ENCODE results near the gene HGS.
A peak's percentile ranks its signal among the peaks of the same experiment; 100 is the strongest.

Gene HGS

DNA sequence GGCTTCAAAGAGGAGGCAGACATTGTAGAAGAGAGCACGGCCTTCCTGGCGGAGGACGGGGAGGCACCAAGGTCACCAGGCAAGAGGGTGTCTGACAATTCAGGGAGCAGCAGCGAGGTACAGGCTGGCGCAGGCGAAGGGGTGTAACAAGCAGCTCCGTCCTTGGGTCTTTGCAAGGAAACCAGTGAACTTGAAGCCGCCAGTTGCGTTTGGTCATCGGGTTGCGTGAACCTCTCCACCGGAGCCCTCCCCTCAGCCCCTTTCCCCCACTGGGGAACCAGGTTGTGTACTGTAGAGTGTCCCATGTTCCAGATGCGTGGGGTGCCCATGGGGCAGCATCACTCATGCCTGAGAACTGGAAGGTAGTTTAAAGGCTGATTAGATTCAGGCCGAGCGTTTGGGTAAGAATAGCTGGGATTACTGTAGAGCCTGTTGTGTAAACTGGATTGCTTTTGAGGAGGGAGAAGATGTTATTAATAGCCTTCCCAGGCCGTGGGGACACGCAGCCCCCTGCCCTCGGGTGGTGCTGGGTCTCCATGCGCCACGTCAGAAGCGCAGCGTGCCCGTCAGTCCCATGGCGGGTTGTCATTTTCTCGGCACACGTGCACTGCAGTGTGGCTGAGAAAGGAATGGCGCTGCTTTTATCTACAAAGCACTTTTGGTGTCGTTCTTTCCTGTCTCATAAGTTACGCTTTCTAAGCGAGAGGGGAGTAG is 21.9 kb downstream of the HGS start:
- DNase-seq (ENCODE audit: low read depth in 2 of 2), result no peak

DNA sequence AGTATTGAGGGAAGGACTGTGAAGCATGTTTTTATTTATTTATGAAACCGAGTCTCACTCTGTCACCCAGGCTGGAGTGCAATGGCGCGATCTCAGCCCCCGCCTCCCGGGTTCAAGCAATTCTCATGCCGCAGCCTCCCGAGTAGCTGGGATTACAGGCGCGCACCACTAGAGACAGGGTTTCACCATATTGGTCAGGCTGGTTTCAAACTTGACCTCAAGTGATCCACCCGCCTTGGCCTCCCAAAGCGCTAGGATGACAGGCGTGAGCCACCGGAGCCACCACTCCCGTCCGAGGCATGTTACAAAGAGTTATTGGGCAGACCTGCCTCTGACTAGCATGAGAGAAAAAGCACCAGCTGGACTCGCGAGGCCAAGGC is 22.4 kb downstream of the HGS start:
- no peak for DNase-seq (ENCODE audit: low read depth in 2 of 2)

DNA sequence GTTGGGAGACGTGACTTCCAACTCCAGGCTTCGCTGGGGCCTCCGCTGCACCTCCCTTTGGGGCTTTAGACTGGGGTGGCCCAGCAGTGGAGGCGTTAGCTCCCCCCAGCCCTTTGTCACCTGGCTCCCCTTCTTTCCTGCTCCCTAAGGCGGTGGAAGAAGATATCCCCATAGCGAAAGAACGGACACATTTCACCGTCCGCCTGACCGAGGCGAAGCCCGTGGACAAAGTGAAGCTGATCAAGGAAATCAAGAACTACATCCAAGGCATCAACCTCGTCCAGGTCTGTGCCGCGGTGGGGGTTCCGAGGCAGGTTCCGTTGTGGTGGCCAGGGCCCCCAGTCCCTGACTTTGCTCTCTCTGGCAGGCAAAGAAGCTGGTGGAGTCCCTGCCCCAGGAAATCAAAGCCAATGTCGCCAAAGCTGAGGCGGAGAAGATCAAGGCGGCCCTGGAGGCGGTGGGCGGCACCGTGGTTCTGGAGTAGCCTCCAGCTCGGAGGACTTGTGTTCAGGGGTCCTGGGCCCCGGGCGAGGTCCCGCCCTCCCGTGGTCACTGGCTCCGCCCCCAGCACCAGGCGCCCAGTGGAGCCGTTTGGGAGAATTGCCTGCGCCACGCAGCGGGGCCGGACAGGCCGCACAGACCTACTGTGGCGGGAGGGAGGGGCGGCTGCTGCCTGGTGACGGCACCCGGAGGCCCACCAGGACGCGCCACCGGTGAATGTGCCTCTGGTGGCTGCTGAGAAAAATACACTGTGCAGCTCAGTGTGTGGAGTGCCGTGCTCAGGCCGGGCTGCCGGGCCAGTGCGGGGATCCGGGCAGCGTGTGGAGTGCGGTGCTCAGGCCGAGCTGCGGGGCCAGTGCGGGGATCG is 23.2 kb downstream of the HGS start:
- no peak for DNase-seq (ENCODE audit: low read depth in 2 of 2)

DNA sequence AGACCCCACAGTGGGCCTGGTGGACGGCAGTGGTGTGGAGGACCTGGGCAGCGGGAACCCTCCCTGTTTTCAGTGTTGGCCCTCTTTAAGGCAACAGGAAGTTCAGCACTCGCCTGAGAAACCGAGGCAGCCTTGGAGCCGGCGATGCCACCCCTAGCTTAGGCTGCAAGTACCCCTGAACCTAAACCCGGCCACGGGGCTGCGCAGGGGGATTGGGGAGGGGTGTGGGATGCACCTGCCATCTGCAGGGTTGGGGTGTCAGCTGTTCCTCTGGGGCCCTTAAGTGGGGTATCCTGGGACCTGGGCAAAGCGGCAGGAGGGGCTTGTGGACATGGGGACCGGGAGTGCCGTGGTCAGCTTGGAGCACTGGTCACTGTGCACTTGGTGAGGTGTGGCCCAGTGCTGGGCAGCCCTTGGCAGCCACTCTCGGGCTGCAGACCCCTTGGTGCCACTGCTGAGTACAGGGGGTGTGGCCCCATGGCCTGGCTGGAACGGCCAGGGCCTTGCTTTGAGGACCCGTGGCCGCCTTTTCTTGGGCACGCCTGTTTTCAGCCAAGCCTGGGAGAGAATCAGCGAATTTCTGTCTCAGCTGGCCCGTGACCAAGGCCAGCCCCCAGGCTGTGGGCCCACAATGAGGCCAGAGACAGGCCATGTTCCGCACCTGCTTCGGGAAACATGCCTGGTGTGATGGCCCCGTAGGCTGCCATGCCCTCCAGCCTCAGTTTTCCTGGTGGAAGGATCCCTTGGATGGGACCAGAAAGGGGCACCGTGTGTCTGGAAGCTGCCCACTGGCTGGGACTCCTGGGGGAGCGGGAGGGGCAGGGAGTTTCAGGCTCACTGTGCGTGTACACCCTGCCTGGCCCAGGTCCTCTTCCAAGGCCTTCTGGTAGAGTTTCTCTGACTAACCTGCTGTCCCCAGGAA is 24.2 kb downstream of the HGS start:
- DNase-seq (ENCODE audit: low read depth in 2 of 2), result no peak

DNA sequence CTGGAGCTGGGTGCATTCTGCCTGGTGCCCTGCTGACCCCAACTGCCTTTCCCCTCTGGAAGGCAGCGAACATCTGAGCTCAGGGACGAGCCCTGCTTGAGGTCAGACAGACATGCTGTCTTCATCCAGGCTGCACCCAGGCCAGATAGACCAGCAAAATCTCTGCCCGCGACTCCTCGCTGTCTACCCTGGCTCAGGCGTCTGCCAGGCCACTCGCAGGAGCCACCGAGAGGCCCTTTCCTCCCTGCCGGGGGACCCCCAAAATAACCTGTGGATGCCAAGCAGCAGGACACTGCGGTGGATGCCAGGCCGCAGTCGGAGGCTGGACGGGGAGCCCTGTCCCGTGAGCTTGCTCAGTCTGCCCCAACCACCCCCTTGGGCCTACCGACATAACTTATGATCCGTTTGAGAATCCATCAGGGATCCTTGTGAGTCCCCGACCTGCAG is 25.0 kb downstream of the HGS start:
- DNase-seq (ENCODE audit: low read depth in 2 of 2), result no peak

DNA sequence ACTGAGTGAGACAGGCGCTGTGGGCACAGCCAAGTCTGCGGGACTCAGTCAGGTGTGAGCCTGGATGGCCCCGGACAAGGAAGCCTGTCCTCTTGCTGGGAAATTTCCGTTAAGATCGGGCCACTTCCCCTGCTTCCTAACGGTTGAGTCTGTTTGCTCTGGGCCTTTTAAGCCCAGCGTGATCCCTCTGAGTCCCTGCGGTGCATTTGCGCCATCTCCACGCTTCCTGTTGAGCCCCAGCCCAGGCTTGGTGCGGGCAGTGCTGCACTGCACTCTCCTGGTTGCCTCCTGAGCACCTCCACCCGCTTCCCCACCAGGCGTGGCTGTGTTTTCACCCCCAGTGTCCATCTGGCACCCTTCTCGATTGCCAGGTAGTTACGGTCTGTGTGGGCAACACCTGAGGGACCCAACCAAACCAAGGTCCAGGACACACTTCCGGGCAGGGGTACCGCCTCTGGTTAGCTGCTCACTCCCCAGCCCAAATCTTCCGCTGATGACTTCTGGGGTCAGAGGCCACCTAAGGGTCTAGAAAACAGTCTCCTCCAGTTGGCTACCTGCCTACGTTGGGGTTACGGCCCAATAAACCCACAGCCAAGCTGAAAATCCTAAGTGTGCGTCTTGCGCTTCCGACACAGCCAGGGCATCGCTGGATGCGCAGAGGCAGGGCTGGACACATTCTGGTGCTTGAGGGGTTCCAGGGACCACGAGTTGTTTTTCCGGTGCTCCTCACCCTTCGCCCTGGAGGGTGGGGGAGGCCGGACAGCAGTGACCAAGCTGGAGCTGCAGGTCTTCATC is 26.9 kb downstream of the HGS start:
- DNase-seq (ENCODE audit: low read depth in 2 of 2), result no peak

DNA sequence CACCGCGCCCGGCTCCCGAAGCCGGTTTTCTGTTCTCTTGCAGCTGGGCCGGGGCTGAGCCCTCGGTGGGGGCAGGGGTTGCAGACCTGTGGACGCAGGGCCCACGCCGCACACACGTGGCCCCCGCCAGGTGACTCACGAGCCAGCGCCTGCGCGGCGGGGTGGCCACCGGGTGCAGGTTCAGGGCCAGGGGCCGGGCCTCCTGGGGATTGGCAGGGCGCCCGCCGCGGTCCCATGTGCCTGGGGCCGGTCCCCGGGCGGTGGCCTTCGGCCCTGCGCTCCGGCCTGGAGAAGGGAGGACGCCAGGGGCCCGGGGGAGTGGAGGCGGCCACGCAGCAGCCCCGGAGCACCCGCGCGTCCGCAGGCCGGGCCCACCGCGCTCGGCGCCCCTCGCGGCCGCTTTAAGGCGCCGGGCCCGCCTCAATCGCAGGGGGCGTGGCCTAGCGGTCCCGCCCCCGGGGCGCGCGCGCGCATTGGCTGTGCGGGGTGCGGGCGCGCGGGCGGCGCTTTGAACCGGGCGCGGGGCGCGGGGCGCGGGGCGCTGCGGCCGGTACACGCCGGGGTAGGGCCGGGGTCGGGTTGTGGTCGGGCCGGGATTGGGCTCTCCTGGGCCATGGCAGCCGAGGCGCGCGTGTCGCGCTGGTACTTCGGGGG is 28.1 kb downstream of the HGS start, which contains the start of gene SLC25A10:
Gene SLC25A10 (plus strand): TSS at position 471 of the 654 bp plus-strand sequence. CDS start 143 bp downstream, at position 614.
- DNase-seq (ENCODE audit: low read depth in 2 of 2), result peak; percentile 36 to 64

DNA sequence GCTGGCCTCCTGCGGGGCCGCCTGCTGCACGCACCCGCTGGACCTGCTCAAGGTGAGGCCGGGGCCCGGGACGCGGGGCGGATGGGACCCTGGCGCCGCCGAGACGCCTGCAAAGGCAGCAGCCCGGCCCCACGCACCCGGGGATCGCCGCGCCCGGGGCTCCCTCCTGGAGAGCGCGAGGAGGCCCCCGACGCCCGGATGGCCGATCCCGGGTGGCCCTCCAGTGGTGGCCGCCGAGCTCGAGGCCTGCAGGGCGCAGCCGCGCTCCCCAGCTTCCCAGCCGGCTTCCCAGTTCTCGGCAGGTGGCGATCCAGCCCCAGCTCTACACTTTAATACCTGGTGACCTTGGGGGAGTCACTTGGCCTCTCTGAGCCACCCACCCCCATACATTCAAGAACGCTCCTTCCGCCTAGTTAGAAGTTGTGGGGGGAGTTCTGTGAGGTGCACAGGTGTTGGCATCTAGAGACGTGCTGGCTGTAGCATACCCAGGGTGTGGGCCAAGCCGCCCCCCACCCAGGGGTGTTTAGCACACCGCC is 28.7 kb downstream of the HGS start:
- DNase-seq (ENCODE audit: low read depth in 2 of 2), result no peak

DNA sequence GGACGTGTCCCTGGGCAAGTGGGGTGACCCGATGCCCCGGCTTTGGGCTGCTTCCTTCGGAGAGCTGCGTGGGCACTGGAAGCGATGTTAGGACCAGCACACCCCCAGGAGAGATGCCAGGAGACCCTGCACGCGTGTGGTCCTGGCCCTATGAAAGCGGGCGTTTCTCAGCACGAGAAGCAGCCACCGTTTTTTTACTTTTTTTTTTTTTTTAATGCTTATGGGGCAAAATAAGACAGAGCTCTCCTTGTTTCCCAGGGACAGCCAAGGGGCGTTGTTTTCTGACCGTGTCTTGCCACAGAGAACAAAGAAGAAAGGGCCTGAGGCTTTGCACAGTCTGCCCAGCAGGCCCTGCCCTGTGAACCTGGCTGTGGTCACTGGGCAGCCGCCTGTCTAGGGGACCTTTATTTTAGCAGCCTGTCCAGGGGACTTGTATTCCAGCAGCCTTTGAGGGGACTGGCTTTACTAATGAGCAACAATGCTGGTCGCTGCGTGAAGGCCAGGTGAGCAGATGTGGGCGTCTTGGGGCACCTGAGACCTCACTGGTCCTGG is 29.3 kb downstream of the HGS start:
- DNase-seq (ENCODE audit: low read depth in 2 of 2), result no peak

DNA sequence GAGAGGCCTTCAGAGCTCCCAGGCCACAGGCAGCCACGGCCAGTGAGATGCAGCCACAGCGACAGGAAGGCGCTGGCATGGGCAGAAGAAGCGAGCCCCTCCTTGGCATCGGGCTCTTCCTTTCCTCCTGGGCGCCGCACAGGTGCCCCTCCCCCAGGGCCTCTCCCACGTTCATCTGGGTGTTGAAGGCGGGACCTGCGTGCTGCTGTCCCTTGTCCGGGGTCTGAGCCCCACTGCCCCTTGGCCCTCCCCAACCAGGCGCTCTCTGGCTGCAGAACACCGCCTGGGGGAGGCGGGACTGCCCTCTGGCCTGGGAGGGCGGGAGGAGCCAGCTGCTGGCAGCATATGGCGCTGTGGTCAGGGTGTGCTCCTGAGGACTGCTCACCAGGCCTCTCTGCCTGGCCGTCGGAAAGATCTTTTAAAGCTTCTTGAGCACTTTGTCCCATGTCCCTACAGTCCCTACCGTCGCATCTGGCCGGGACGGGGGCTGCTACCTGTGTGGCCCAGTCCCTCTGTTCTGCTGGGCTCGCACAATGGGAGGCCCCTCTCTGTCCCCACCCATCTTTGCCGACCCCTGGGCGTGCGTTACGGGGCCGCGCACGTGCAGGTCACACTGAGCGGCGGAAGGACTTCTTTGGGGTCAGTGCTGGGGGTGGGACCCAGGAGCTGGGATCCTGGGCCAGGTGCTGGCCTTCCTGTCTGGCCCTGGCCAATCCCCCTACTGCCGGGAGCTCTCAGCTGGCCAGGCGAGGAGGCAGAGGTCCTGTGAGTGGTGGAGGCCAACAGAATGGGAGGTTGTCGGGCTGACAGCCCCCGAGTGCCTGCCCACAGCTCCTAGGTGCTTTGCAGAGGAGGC is 30.0 kb downstream of the HGS start:
- DNase-seq (ENCODE audit: low read depth in 2 of 2), result no peak

DNA sequence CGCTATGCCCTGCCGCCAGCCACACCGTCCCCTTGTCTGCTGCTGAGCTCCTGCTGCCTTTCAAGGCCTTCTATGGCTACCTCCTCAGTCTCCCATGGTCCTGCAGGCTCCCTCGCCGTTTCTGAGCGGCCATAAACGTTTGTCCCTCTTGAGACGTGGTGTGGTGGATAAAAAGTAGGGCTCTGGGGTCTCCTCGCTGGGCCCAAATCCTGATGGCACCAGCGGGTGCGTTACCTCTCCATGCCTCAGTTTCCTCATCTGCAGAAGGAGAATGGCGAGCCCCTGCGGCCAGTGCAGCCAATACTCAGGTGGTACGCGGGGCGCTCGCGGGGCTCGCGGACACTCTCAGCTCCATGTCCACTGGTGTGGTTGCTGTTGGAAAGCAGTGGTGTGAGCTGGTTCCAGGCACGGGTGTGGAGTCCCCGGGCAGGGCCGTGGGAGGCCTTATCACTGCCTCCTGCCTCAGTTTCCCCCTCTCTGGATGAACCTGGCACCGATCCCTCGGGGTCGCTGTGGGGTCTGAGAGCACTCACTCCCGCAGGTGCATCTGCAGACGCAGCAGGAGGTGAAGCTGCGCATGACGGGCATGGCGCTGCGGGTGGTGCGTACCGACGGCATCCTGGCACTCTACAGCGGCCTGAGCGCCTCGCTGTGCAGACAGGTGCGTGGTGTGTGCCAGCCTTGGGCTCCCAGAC is 30.7 kb downstream of the HGS start:
- no peak for DNase-seq (ENCODE audit: low read depth in 2 of 2)

DNA sequence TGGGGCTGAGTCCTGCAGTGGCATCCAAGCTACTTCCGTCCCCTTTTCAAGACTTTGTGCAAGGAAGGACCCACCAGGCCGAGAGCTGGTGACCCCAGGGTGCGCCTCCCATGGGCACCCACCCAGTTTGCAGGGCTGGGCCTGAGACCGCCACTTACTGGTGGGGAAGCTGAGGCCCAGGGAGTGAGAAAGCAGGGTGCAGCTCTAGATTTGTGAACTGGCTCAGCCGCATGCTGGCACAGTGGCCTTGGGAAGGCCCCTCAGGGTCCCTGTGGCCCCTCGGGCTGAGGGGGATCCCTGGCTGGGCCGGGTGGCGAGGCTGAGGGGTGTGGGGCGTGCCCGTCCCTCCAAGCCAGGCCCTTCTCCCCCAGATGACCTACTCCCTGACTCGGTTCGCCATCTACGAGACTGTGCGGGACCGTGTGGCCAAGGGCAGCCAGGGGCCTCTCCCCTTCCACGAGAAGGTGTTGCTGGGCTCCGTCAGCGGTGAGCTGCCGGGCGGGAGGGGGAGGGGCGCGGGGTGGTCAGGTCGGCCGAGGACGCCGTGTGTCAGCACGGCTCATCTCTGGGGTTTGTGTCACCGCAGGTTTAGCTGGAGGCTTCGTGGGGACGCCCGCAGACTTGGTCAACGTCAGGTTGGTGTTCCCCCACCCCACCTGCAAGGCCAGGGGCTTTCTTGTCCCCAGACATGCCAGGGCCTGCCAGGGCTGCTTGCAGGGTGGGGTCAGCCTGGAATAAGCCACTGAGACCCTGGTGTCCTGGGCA is 31.5 kb downstream of the HGS start:
- DNase-seq (ENCODE audit: low read depth in 2 of 2), result no peak

DNA sequence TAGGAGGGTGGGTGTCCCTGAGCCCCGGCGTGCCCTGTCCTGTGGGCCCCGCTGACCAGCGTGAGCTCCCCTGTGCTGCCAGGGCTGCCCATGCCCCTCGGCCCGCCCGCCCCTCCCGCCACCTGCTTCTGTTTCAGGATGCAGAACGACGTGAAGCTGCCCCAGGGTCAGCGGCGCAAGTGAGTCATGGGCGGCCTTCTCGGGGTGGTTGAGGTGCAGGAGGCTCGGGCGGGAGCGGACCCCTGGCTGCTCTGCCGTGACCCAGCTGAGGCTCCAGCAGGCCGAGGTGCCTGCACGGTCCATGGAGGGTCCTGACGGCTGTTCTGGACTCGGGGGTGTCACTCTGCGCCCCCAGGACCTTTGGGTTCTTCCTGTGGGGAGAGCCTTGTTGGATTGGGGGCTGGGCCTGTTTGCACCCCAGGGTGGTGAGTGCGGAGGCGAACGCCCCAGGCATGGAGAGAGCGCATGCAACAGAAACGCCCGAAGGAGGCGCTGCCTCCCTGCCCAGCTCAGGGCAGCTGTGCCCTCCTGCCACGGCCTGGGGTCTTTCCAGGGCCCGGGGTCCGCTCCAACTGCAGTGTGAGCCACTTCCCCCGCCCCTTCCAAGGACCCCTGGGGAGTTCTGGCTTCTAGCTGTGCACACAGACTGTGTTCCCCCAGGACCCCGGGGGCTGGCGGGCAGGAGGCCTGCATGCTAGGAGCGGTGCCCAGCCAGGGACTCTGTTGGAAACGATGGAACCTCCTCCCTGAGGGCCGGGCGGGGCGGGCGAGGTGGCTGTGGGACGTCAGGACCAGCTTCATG is 32.3 kb downstream of the HGS start:
- no peak for DNase-seq (ENCODE audit: low read depth in 2 of 2)

DNA sequence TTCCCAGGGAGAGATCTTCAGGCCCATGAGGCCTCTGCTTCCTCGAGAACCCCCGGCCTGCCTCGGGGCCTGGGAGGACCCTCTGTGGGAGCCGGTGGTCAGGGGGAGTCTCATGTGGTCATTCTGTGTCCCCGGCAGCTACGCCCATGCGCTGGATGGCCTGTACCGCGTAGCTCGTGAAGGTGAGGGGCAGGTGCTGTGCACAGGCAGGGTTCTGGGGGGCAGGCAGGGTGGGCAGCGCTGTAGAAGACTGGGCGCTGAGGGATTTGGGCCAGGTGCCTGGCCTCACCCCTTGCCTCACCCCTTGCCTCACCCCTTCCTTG is 32.8 kb downstream of the HGS start:
- DNase-seq (ENCODE audit: low read depth in 2 of 2), result no peak

DNA sequence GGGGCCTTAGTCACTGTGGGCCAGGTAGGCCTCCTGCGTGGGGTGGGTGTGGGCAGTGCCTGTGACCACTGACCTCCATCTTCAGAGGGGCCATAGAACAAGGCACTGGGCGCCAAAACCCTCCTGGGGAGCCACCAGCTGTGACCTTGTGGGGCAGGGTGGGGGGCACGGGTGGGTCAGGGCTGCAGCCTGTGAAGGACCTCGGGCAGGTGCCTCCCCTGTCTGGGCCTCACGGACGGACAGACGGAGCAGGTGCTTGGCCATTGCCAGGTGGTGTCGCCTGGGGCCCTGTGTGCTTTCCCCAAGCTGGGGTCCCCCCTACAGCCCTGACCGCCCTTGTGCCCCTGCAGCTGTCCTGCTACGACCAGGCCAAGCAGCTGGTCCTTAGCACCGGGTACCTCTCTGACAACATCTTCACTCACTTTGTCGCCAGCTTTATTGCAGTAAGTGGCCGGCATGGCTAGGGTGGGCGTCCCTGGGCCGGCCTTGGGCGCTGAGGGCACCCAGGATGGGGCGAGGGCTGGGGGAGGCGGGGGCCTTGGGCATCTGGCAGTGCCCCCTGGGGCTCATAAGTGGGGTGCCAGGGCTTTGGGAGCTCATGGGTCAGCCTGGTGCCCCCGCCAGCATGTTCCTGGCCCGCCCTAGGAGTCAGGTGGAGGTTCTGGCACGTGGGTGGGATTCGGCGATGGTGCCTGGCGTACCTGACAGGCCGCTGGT is 33.4 kb downstream of the HGS start:
- no peak for DNase-seq (ENCODE audit: low read depth in 2 of 2)

DNA sequence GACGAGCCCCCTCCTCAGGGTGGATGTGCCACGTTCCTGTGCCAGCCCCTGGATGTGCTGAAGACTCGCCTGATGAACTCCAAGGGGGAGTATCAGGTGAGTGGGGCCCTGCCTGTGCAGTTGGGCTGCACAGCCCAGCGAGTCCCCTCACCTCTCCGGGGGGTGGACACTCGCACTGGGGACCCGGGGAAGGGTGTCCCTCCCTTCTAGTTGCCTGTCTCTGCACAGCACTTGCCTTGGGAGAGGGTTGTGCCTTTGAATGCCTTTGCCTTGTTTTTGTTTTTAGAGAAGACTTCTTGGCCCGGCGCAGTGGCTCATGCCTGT is 33.9 kb downstream of the HGS start:
- no peak for DNase-seq (ENCODE audit: low read depth in 2 of 2)
